Duodenal mucosa (tissue), 2 donors: Measurements from ENCODE around the gene FRYL.
"Not testable (repeated sequence)": the region's sequence is repeated elsewhere in the genome, so short reads cannot be mapped to it uniquely, and the experiment has no call there.

ENCODE experiments used
- H3K27ac ChIP-seq: one replicate; pipeline ENCODE4 v1.7.0; 2013; ENCODE audit warnings: low read depth, low read length
- H3K27me3 ChIP-seq, 2 donors: one replicate each; pipeline ENCODE4 v1.7.0; 2013; ENCODE audit warnings: low read length in 2 of 2, control low read depth in 1 of 2; ENCODE audit not compliant: insufficient read depth in 2 of 2, control insufficient read depth in 1 of 2
- H3K36me3 ChIP-seq, 2 donors: one replicate each; pipeline ENCODE4 v1.7.0; 2013; ENCODE audit warnings: low read length in 2 of 2, control low read depth in 1 of 2; ENCODE audit not compliant: insufficient read depth in 2 of 2, control insufficient read depth in 1 of 2
- H3K4me1 ChIP-seq, 2 donors: one replicate each; pipeline ENCODE4 v1.7.0; 2013; ENCODE audit warnings: low read length in 2 of 2, control low read depth in 1 of 2; ENCODE audit not compliant: insufficient read depth in 2 of 2, control insufficient read depth in 1 of 2
- H3K4me3 ChIP-seq, 2 donors: one replicate each; pipeline ENCODE4 v1.7.0; 2013; ENCODE audit warnings: low read length in 2 of 2, low read depth in 1 of 2
- H3K9ac ChIP-seq, 2 donors: one replicate each; pipeline ENCODE4 v1.7.0; 2013; ENCODE audit warnings: low read length in 2 of 2, low read depth in 1 of 2
- H3K9me3 ChIP-seq, 2 donors: one replicate each; pipeline ENCODE4 v1.7.0; 2013; ENCODE audit warnings: low read length in 2 of 2, control low read depth in 1 of 2; ENCODE audit not compliant: control insufficient read depth in 1 of 2

The FRYL gene

GRCh38 chr4:48767055-48767929, 12.8 kb downstream of the FRYL start:
- Histone ChIP-seq H3K27ac (no peak overlapping the region), H3K9me3 (no peaks in the 10 kb centered on the region), H3K4me3 (no peak overlapping the region), H3K36me3 (no peaks in the 10 kb centered on the region), H3K4me1 (peaks cover 0 to 2% of the 10 kb centered on the region in 2 donors), H3K9ac (no peak overlapping the region), H3K27me3 (no peaks in the 10 kb centered on the region)

GRCh38 chr4:48766131-48766792, 13.8 kb downstream of the FRYL start:
- no peak overlapping the region for H3K9ac ChIP-seq
- no peak overlapping the region for H3K27ac ChIP-seq
- no peaks in the 10 kb centered on the region for H3K9me3 ChIP-seq
- no peaks in the 10 kb centered on the region for H3K27me3 ChIP-seq
- H3K36me3 ChIP-seq = no peaks in the 10 kb centered on the region
- H3K4me1 ChIP-seq = peaks cover 0 to 2% of the 10 kb centered on the region in 2 donors
- no peak overlapping the region for H3K4me3 ChIP-seq

- H3K27me3 ChIP-seq = no peaks in the 10 kb centered on the region
Measured at GRCh38 chr4:48762408-48762807, 17.7 kb downstream of the FRYL start.

GRCh38 chr4:48761286-48761685, 18.8 kb downstream of the FRYL start:
- Histone ChIP-seq H3K27ac (no peak overlapping the region), H3K4me1 (no peaks in the 10 kb centered on the region), H3K9me3 (no peaks in the 10 kb centered on the region), H3K36me3 (peaks cover 0 to 6% of the 10 kb centered on the region in 2 donors), H3K9ac (no peak overlapping the region), H3K4me3 (no peak overlapping the region), H3K27me3 (no peaks in the 10 kb centered on the region)

More at GRCh38 chr4:48762408-48762807, 17.7 kb downstream of the FRYL start:
- Histone ChIP-seq H3K9ac (no peak overlapping the region), H3K36me3 (peaks cover 0 to 6% of the 10 kb centered on the region in 2 donors), H3K27ac (no peak overlapping the region), H3K4me3 (no peak overlapping the region), H3K4me1 (no peaks in the 10 kb centered on the region), H3K9me3 (no peaks in the 10 kb centered on the region)

GRCh38 chr4:48758703-48759102, 21.4 kb downstream of the FRYL start:
- H3K27me3 ChIP-seq, H3K4me3 ChIP-seq, H3K27ac ChIP-seq, H3K4me1 ChIP-seq, H3K9ac ChIP-seq, H3K36me3 ChIP-seq, H3K9me3 ChIP-seq: not testable (repeated sequence)

GRCh38 chr4:48756689-48757220, 23.3 kb downstream of the FRYL start:
- H3K27me3 ChIP-seq = no peaks in the 10 kb centered on the region

GRCh38 chr4:48755281-48755680, 24.8 kb downstream of the FRYL start:
- peaks cover 0 to 6% of the 10 kb centered on the region in 2 donors for H3K4me1 ChIP-seq
- no peak overlapping the region for H3K4me3 ChIP-seq
- peaks cover 0 to 6% of the 10 kb centered on the region in 2 donors for H3K36me3 ChIP-seq
- H3K27me3 ChIP-seq = no peaks in the 10 kb centered on the region
- H3K27ac ChIP-seq = no peak overlapping the region
- no peak overlapping the region for H3K9ac ChIP-seq
- H3K9me3 ChIP-seq = no peaks in the 10 kb centered on the region

More at GRCh38 chr4:48756689-48757220, 23.3 kb downstream of the FRYL start:
- Histone ChIP-seq H3K4me1 (peaks cover 0 to 6% of the 10 kb centered on the region in 2 donors), H3K9ac (no peak overlapping the region), H3K27ac (no peak overlapping the region), H3K36me3 (peaks cover 0 to 6% of the 10 kb centered on the region in 2 donors), H3K9me3 (no peaks in the 10 kb centered on the region), H3K4me3 (no peak overlapping the region)

- Histone ChIP-seq H3K9ac (no peak overlapping the region), H3K9me3 (no peaks in the 10 kb centered on the region), H3K36me3 (no peaks in the 10 kb centered on the region), H3K27me3 (no peaks in the 10 kb centered on the region), H3K27ac (no peak overlapping the region), H3K4me3 (no peak overlapping the region), H3K4me1 (peaks cover 0 to 6% of the 10 kb centered on the region in 2 donors)
Measured at GRCh38 chr4:48753159-48753558, 26.9 kb downstream of the FRYL start.

GRCh38 chr4:48752726-48753125, 27.4 kb downstream of the FRYL start:
- Histone ChIP-seq H3K27ac (no peak overlapping the region), H3K9me3 (no peaks in the 10 kb centered on the region), H3K4me3 (no peak overlapping the region)

GRCh38 chr4:48752246-48752645, 27.8 kb downstream of the FRYL start:
- Histone ChIP-seq H3K9ac (no peak overlapping the region), H3K4me3 (no peak overlapping the region), H3K27ac (no peak overlapping the region), H3K36me3 (no peaks in the 10 kb centered on the region), H3K27me3 (no peaks in the 10 kb centered on the region), H3K9me3 (no peaks in the 10 kb centered on the region), H3K4me1 (peaks cover 0 to 6% of the 10 kb centered on the region in 2 donors)

More at GRCh38 chr4:48752726-48753125, 27.4 kb downstream of the FRYL start:
- Histone ChIP-seq H3K9ac (no peak overlapping the region), H3K4me1 (peaks cover 0 to 6% of the 10 kb centered on the region in 2 donors), H3K27me3 (no peaks in the 10 kb centered on the region), H3K36me3 (no peaks in the 10 kb centered on the region)
